Testis (tissue), 3 donors: ENCODE results near the gene COL6A2. TPM values are rescaled to one million over a fixed set of nuclear protein-coding genes. Genes with fewer than 3 reads are reported as not detected.

Source experiments
- DNase-seq: peaks from one replicate; pipeline ENCODE4 v3.0.0-alpha.2; 2019
- H3K27ac ChIP-seq, 2 donors: fragments of 200-600 bp; sonication (generic); one replicate each; pipeline ENCODE4 v1.5.1; 2019
- H3K27me3 ChIP-seq: fragments of 200-600 bp; sonication (generic); one replicate; pipeline ENCODE4 v1.5.1; 2019
- H3K36me3 ChIP-seq: fragments of 200-600 bp; sonication (generic); one replicate; pipeline ENCODE4 v1.5.1; 2017; ENCODE audit warnings: low read depth; ENCODE audit errors: missing control alignments
- H3K4me1 ChIP-seq: fragments of 200-600 bp; sonication (generic); one replicate; pipeline ENCODE4 v1.5.1; 2019
- H3K4me3 ChIP-seq, 2 donors: fragments of 200-600 bp; sonication (generic); one replicate each; pipeline ENCODE4 v1.5.1; 2017 to 2019
- H3K9me3 ChIP-seq: fragments of 200-600 bp; sonication (generic); one replicate; pipeline ENCODE4 v1.5.1; 2017
- CTCF ChIP-seq, 3 experiments: fragments of 450-650 bp in 2 of 3; fragments of 200-600 bp in 1 of 3; sonication (generic) in 1 of 3; IDR thresholded peaks; one replicate each; pipeline ENCODE4 v1.5.1; 2016 to 2019; ENCODE audit warnings: antibody characterized with exemption in 3 of 3, mild to moderate bottlenecking in 2 of 3, moderate library complexity in 1 of 3
- POLR2A ChIP-seq: fragments of 450-650 bp; IDR thresholded peaks from one replicate; pipeline ENCODE4 v1.6.1; 2017; ENCODE audit warnings: antibody characterized with exemption, mild to moderate bottlenecking, moderate library complexity
- WGBS, 2 donors: methylation state at CpG; one replicate each; pipeline ENCODE4 v1.1.5; 2018; 5-methylcytosine and 5-hydroxymethylcytosine counted together
- intact Hi-C: fragments of 100-400 bp; cut with DNase I; formaldehyde crosslinking; loops from one replicate; pipeline ENCODE4 v1.15.1; 2023; ENCODE audit warnings: low total_unique reads
- polyA plus RNA-seq: library from polyadenylated mRNA; stranded (reverse); fragments of 350-450 nt; fragmentation: Illumina TruSeq; extraction: RNeasy Lipid Tissue Mini Kit (QIAGEN cat#74804); gene quantifications from one replicate; pipeline ENCODE4 v1.2.3, GENCODE V29; 2014; ENCODE audit warnings: low read depth, low replicate concordance; ENCODE audit not compliant: insufficient read depth
- total RNA-seq, 2 donors: library from RNA; depleted of rRNA; stranded (reverse); fragments of >200 nt; gene quantifications; one replicate each; pipeline ENCODE4 v1.2.3, GENCODE V29; 2016

Gene COL6A2
- total and polyA plus RNA-seq, 3 donors from 2014 or later, result 192 to 362 (median 236) TPM

GRCh38 chr21:46150073-46150472 is 52.2 kb downstream of the COL6A2 start:
- H3K4me3 ChIP-seq, result no peak overlapping the region
- H3K36me3 ChIP-seq, result no peaks in the 10 kb centered on the region
- peaks cover 16% of the 10 kb centered on the region for H3K4me1 ChIP-seq
- H3K27me3 ChIP-seq, result no peaks in the 10 kb centered on the region
- intact Hi-C loops, result no loop called here
- TF ChIP-seq CTCF (IDR thresholded peaks at IDR 0.05) (no peak), POLR2A (no peak)
- WGBS, 2 donors, result 89 to 97% methylated on average over 7 to 19 of the region's 19 CpGs
- no peaks in the 10 kb centered on the region for H3K9me3 ChIP-seq
- peak; percentile 9 for DNase-seq
- no peak overlapping the region for H3K27ac ChIP-seq

GRCh38 chr21:46150491-46151121 is 52.7 kb downstream of the COL6A2 start:
- H3K36me3 ChIP-seq, result no peaks in the 10 kb centered on the region
- no peak for TF ChIP-seq CTCF (IDR thresholded peaks at IDR 0.05)
- TF ChIP-seq POLR2A, result no peak
- peaks cover 19% of the 10 kb centered on the region for H3K4me1 ChIP-seq
- no peaks in the 10 kb centered on the region for H3K27me3 ChIP-seq
- DNase-seq, result peak; percentile 11
- H3K9me3 ChIP-seq, result no peaks in the 10 kb centered on the region
- intact Hi-C loops, result no loop called here
- 92% methylated on average over 17 to 24 of the region's 24 CpGs for WGBS, 2 donors
- no peak overlapping the region for H3K4me3 ChIP-seq
- H3K27ac ChIP-seq, result no peak overlapping the region

GRCh38 chr21:46151261-46151988 is 53.5 kb downstream of the COL6A2 start:
- Histone ChIP-seq H3K4me1 (peaks cover 26% of the 10 kb centered on the region), H3K4me3 (no peak overlapping the region), H3K36me3 (no peaks in the 10 kb centered on the region), H3K27ac (no peak overlapping the region), H3K27me3 (no peaks in the 10 kb centered on the region), H3K9me3 (no peaks in the 10 kb centered on the region)
- 89 to 92% methylated on average over 25 to 41 of the region's 47 CpGs for WGBS, 2 donors
- intact Hi-C loops, result no loop called here
- TF ChIP-seq CTCF (IDR thresholded peaks at IDR 0.05) (no peak), POLR2A (no peak)
- DNase-seq, result peak; percentile 10

GRCh38 chr21:46151989-46152926 is 54.3 kb downstream of the COL6A2 start:
- no peak overlapping the region for H3K4me3 ChIP-seq
- intact Hi-C loops, result no loop called here

More at GRCh38 chr21:46151989-46152926, 54.3 kb downstream of the COL6A2 start:
- DNase-seq, result peak; percentile 26
- Histone ChIP-seq H3K36me3 (no peaks in the 10 kb centered on the region), H3K9me3 (no peaks in the 10 kb centered on the region), H3K4me1 (peaks cover 26% of the 10 kb centered on the region), H3K27me3 (no peaks in the 10 kb centered on the region), H3K27ac (peak overlapping the region; percentile 84 to 88)
- 74 to 79% methylated on average over 42 to 45 of the region's 45 CpGs for WGBS, 2 donors
- TF ChIP-seq POLR2A (no peak), CTCF (IDR thresholded peaks at IDR 0.05) (no peak)
